GM19324 (cell line): Measurements from ENCODE around the gene NCOA3.
"Not testable (repeated sequence)": the region's sequence is repeated elsewhere in the genome, so short reads cannot be mapped to it uniquely, and the experiment has no call there.

ENCODE experiments used
- ATAC-seq: cut with Tn5 transposase; IDR thresholded peaks from one replicate; pipeline ENCODE4 v1.9.1; 2021; ENCODE audit warnings: mild to moderate bottlenecking, moderate library complexity; ENCODE audit not compliant: unreplicated experiment, low FRiP score

The NCOA3 gene

GRCh38 chr20:47498606-47499005 is 3.1 kb upstream of the NCOA3 start:
- no peak for ATAC-seq

GRCh38 chr20:47499053-47499452 is 2.6 kb upstream of the NCOA3 start:
- no peak for ATAC-seq

GRCh38 chr20:47500082-47500481 is 1.6 kb upstream of the NCOA3 start:
- not testable (repeated sequence) for ATAC-seq

GRCh38 chr20:47500554-47500953 is 1.1 kb upstream of the NCOA3 start:
- no peak for ATAC-seq

- no peak for ATAC-seq
Observed at GRCh38 chr20:47501116-47501481, 588 bp upstream of the NCOA3 start.

GRCh38 chr20:47502271-47503239 is 868 bp downstream of the NCOA3 start:
- ATAC-seq = no peak

- no peak for ATAC-seq
Observed at GRCh38 chr20:47503685-47504084, 2.0 kb downstream of the NCOA3 start.

GRCh38 chr20:47506335-47506734 is 4.6 kb downstream of the NCOA3 start:
- no peak for ATAC-seq

- ATAC-seq = no peak
Observed at GRCh38 chr20:47506850-47507249, 5.2 kb downstream of the NCOA3 start.

GRCh38 chr20:47507275-47507981 is 5.7 kb downstream of the NCOA3 start:
- not testable (repeated sequence) for ATAC-seq

- ATAC-seq = no peak
Observed at GRCh38 chr20:47508278-47508677, 6.6 kb downstream of the NCOA3 start.

- no peak for ATAC-seq
Observed at GRCh38 chr20:47509104-47509661, 7.5 kb downstream of the NCOA3 start.

- ATAC-seq = no peak
Observed at GRCh38 chr20:47509685-47510084, 8.0 kb downstream of the NCOA3 start.

- ATAC-seq = no peak
Observed at GRCh38 chr20:47515843-47516242, 14.2 kb downstream of the NCOA3 start.

GRCh38 chr20:47521059-47521808 is 19.5 kb downstream of the NCOA3 start:
- no peak for ATAC-seq

- no peak for ATAC-seq
Observed at GRCh38 chr20:47524015-47524784, 22.5 kb downstream of the NCOA3 start.

GRCh38 chr20:47527004-47527800 is 25.5 kb downstream of the NCOA3 start:
- no peak for ATAC-seq

GRCh38 chr20:47529840-47530239 is 28.2 kb downstream of the NCOA3 start:
- ATAC-seq = no peak

GRCh38 chr20:47531458-47531857 is 29.8 kb downstream of the NCOA3 start:
- ATAC-seq = no peak
